ENCODE results near the gene CCDC184.

Gene CCDC184

DNA sequence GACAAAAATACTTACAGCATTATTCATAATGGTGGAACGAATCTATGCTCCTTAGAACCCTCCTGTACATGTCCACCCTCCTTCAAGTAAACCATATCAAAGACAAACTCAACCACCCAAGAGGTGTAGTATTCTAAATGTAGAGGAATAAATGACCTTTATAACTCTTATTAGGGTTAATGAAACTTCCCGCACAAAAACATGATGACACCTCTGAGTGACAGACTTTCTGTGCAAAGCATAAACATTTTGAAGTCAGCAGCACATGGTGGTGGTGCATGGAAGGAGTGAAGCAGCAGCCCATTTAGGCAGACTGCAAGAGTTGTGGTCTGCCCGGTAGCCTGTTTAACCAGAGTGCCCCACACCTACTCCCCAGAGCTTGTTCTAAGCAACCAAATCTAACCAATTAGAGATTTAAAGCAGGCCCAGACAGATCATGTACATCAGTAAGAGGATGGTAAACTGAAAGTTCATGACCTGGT is 25.5 kb upstream of the CCDC184 start:
- Histone ChIP-seq H3K9me3 (ENCODE audit: control insufficient read depth in 5 of 5, low read length in 5 of 5) (no peaks in the 10 kb centered on the region), H3K9ac (ENCODE audit: low read length in 5 of 5) (peak overlapping the region; percentile 14 to 89 (median 71)), H3K4me3 (ENCODE audit: low read depth in 1 of 5, low read length in 5 of 5) (peak overlapping the region; percentile 73 to 99 (median 97)), H3K36me3 (ENCODE audit: control insufficient read depth in 5 of 5, insufficient read depth in 5 of 5, low read length in 5 of 5) (peaks cover 5 to 7% (median 5%) of the 10 kb centered on the region in 5 donors), H3K27me3 (ENCODE audit: control insufficient read depth in 5 of 5, insufficient read depth in 4 of 5, low read length in 5 of 5) (no peaks in the 10 kb centered on the region), H3K27ac (ENCODE audit: low read depth, low read length) (peak overlapping the region; percentile 86), H3K4me1 (ENCODE audit: control insufficient read depth in 5 of 5, insufficient read depth in 5 of 5, low read length in 5 of 5) (peaks cover 0 to 22% (median 16%) of the 10 kb centered on the region in 5 donors)

GRCh38 chr12:48160046-48160445 is 23.4 kb upstream of the CCDC184 start:
- Histone ChIP-seq H3K36me3 (ENCODE audit: control insufficient read depth in 5 of 5, insufficient read depth in 5 of 5, low read length in 5 of 5) (no peaks in the 10 kb centered on the region), H3K4me1 (ENCODE audit: control insufficient read depth in 5 of 5, insufficient read depth in 5 of 5, low read length in 5 of 5) (peaks cover 0 to 24% (median 16%) of the 10 kb centered on the region in 5 donors), H3K4me3 (ENCODE audit: low read depth in 1 of 5, low read length in 5 of 5) (no peak overlapping the region), H3K9me3 (ENCODE audit: control insufficient read depth in 5 of 5, low read length in 5 of 5) (no peaks in the 10 kb centered on the region), H3K27ac (ENCODE audit: low read depth, low read length) (no peak overlapping the region), H3K9ac (ENCODE audit: low read length in 5 of 5) (no peak overlapping the region), H3K27me3 (ENCODE audit: control insufficient read depth in 5 of 5, insufficient read depth in 4 of 5, low read length in 5 of 5) (no peaks in the 10 kb centered on the region)

DNA sequence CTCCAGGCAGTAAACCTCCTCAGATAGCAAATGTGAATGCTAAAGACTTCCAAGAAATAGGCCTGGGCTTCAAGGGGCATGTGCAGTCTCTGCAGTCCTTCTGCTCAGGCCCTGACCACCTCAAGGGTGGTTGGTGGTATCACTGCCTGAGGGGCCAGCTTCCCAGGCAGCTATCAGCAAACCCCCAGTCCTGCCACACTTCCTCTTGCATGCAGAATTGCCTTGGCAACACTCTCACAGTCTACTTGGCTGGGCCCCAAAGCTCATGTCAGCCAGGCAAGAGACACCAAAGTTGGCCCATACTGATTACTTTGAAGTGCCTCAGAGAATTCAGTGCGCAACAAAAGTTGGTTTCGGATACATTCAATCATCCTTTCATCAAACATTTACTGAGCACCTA is 22.6 kb upstream of the CCDC184 start:
- Histone ChIP-seq H3K27me3 (ENCODE audit: control insufficient read depth in 5 of 5, insufficient read depth in 4 of 5, low read length in 5 of 5) (peaks cover 0 to 2% (median 0%) of the 10 kb centered on the region in 5 donors), H3K4me1 (ENCODE audit: control insufficient read depth in 5 of 5, insufficient read depth in 5 of 5, low read length in 5 of 5) (peaks cover 0 to 22% (median 16%) of the 10 kb centered on the region in 5 donors), H3K36me3 (ENCODE audit: control insufficient read depth in 5 of 5, insufficient read depth in 5 of 5, low read length in 5 of 5) (no peaks in the 10 kb centered on the region), H3K9ac (ENCODE audit: low read length in 5 of 5) (peak overlapping the region in 1 of 5 donors; percentile 4), H3K27ac (ENCODE audit: low read depth, low read length) (no peak overlapping the region), H3K4me3 (ENCODE audit: low read depth in 1 of 5, low read length in 5 of 5) (no peak overlapping the region), H3K9me3 (ENCODE audit: control insufficient read depth in 5 of 5, low read length in 5 of 5) (no peaks in the 10 kb centered on the region)

GRCh38 chr12:48163150-48163747 is 20.2 kb upstream of the CCDC184 start:
- peaks cover 0 to 5% (median 0%) of the 10 kb centered on the region in 5 donors for H3K27me3 ChIP-seq (ENCODE audit: control insufficient read depth in 5 of 5, insufficient read depth in 4 of 5, low read length in 5 of 5)
- peaks cover 0 to 7% (median 2%) of the 10 kb centered on the region in 5 donors for H3K4me1 ChIP-seq (ENCODE audit: control insufficient read depth in 5 of 5, insufficient read depth in 5 of 5, low read length in 5 of 5)
- no peak overlapping the region for H3K27ac ChIP-seq (ENCODE audit: low read depth, low read length)
- no peaks in the 10 kb centered on the region for H3K9me3 ChIP-seq (ENCODE audit: control insufficient read depth in 5 of 5, low read length in 5 of 5)
- peak overlapping the region in 1 of 5 donors; percentile 4 for H3K9ac ChIP-seq (ENCODE audit: low read length in 5 of 5)
- H3K4me3 ChIP-seq (ENCODE audit: low read depth in 1 of 5, low read length in 5 of 5) = no peak overlapping the region
- no peaks in the 10 kb centered on the region for H3K36me3 ChIP-seq (ENCODE audit: control insufficient read depth in 5 of 5, insufficient read depth in 5 of 5, low read length in 5 of 5)

- H3K9ac ChIP-seq (ENCODE audit: low read length in 5 of 5) = no peak overlapping the region
- no peak overlapping the region for H3K27ac ChIP-seq (ENCODE audit: low read depth, low read length)
- H3K36me3 ChIP-seq (ENCODE audit: control insufficient read depth in 5 of 5, insufficient read depth in 5 of 5, low read length in 5 of 5) = no peaks in the 10 kb centered on the region
- H3K27me3 ChIP-seq (ENCODE audit: control insufficient read depth in 5 of 5, insufficient read depth in 4 of 5, low read length in 5 of 5) = peaks cover 0 to 6% (median 0%) of the 10 kb centered on the region in 5 donors
- H3K4me1 ChIP-seq (ENCODE audit: control insufficient read depth in 5 of 5, insufficient read depth in 5 of 5, low read length in 5 of 5) = peaks cover 0 to 7% (median 2%) of the 10 kb centered on the region in 5 donors
- no peaks in the 10 kb centered on the region for H3K9me3 ChIP-seq (ENCODE audit: control insufficient read depth in 5 of 5, low read length in 5 of 5)
- no peak overlapping the region for H3K4me3 ChIP-seq (ENCODE audit: low read depth in 1 of 5, low read length in 5 of 5)
Measured at GRCh38 chr12:48164451-48164850, 19.0 kb upstream of the CCDC184 start.

GRCh38 chr12:48165089-48165981 is 18.1 kb upstream of the CCDC184 start:
- peaks cover 0 to 6% (median 0%) of the 10 kb centered on the region in 5 donors for H3K27me3 ChIP-seq (ENCODE audit: control insufficient read depth in 5 of 5, insufficient read depth in 4 of 5, low read length in 5 of 5)
- H3K27ac ChIP-seq (ENCODE audit: low read depth, low read length) = no peak overlapping the region
- no peak overlapping the region for H3K4me3 ChIP-seq (ENCODE audit: low read depth in 1 of 5, low read length in 5 of 5)
- no peak overlapping the region for H3K9ac ChIP-seq (ENCODE audit: low read length in 5 of 5)
- no peaks in the 10 kb centered on the region for H3K36me3 ChIP-seq (ENCODE audit: control insufficient read depth in 5 of 5, insufficient read depth in 5 of 5, low read length in 5 of 5)
- H3K4me1 ChIP-seq (ENCODE audit: control insufficient read depth in 5 of 5, insufficient read depth in 5 of 5, low read length in 5 of 5) = peaks cover 0 to 7% (median 2%) of the 10 kb centered on the region in 5 donors
- H3K9me3 ChIP-seq (ENCODE audit: control insufficient read depth in 5 of 5, low read length in 5 of 5) = no peaks in the 10 kb centered on the region

GRCh38 chr12:48169011-48169410 is 14.4 kb upstream of the CCDC184 start:
- Histone ChIP-seq H3K27ac (ENCODE audit: low read depth, low read length) (no peak overlapping the region), H3K4me1 (ENCODE audit: control insufficient read depth in 5 of 5, insufficient read depth in 5 of 5, low read length in 5 of 5) (no peaks in the 10 kb centered on the region), H3K9ac (ENCODE audit: low read length in 5 of 5) (no peak overlapping the region), H3K9me3 (ENCODE audit: control insufficient read depth in 5 of 5, low read length in 5 of 5) (no peaks in the 10 kb centered on the region), H3K36me3 (ENCODE audit: control insufficient read depth in 5 of 5, insufficient read depth in 5 of 5, low read length in 5 of 5) (no peaks in the 10 kb centered on the region), H3K27me3 (ENCODE audit: control insufficient read depth in 5 of 5, insufficient read depth in 4 of 5, low read length in 5 of 5) (peaks cover 0 to 6% (median 0%) of the 10 kb centered on the region in 5 donors), H3K4me3 (ENCODE audit: low read depth in 1 of 5, low read length in 5 of 5) (no peak overlapping the region)

- H3K4me3 ChIP-seq (ENCODE audit: low read depth in 1 of 5, low read length in 5 of 5) = no peak overlapping the region
- no peak overlapping the region for H3K27ac ChIP-seq (ENCODE audit: low read depth, low read length)
- no peaks in the 10 kb centered on the region for H3K36me3 ChIP-seq (ENCODE audit: control insufficient read depth in 5 of 5, insufficient read depth in 5 of 5, low read length in 5 of 5)
- peaks cover 0 to 13% (median under 1%) of the 10 kb centered on the region in 5 donors for H3K27me3 ChIP-seq (ENCODE audit: control insufficient read depth in 5 of 5, insufficient read depth in 4 of 5, low read length in 5 of 5)
- H3K4me1 ChIP-seq (ENCODE audit: control insufficient read depth in 5 of 5, insufficient read depth in 5 of 5, low read length in 5 of 5) = no peaks in the 10 kb centered on the region
- no peak overlapping the region for H3K9ac ChIP-seq (ENCODE audit: low read length in 5 of 5)
- no peaks in the 10 kb centered on the region for H3K9me3 ChIP-seq (ENCODE audit: control insufficient read depth in 5 of 5, low read length in 5 of 5)
Measured at GRCh38 chr12:48175613-48176416, 7.6 kb upstream of the CCDC184 start.

GRCh38 chr12:48176417-48176751 is 7.1 kb upstream of the CCDC184 start:
- Histone ChIP-seq H3K36me3 (ENCODE audit: control insufficient read depth in 5 of 5, insufficient read depth in 5 of 5, low read length in 5 of 5) (no peaks in the 10 kb centered on the region), H3K9me3 (ENCODE audit: control insufficient read depth in 5 of 5, low read length in 5 of 5) (no peaks in the 10 kb centered on the region), H3K27me3 (ENCODE audit: control insufficient read depth in 5 of 5, insufficient read depth in 4 of 5, low read length in 5 of 5) (peaks cover 4 to 19% (median 6%) of the 10 kb centered on the region in 5 donors), H3K27ac (ENCODE audit: low read depth, low read length) (no peak overlapping the region), H3K9ac (ENCODE audit: low read length in 5 of 5) (no peak overlapping the region), H3K4me3 (ENCODE audit: low read depth in 1 of 5, low read length in 5 of 5) (no peak overlapping the region), H3K4me1 (ENCODE audit: control insufficient read depth in 5 of 5, insufficient read depth in 5 of 5, low read length in 5 of 5) (no peaks in the 10 kb centered on the region)
